CD4-positive, alpha-beta T cell treated with Interleukin-1 beta for 1 hour (primary cell): Measurements from ENCODE around the gene NACC1.

ENCODE experiments used
- DNase-seq, 2 donors: peaks; one replicate each; pipeline ENCODE4 v3.0.0-alpha.2; 2020 to 2022

The NACC1 gene

DNA sequence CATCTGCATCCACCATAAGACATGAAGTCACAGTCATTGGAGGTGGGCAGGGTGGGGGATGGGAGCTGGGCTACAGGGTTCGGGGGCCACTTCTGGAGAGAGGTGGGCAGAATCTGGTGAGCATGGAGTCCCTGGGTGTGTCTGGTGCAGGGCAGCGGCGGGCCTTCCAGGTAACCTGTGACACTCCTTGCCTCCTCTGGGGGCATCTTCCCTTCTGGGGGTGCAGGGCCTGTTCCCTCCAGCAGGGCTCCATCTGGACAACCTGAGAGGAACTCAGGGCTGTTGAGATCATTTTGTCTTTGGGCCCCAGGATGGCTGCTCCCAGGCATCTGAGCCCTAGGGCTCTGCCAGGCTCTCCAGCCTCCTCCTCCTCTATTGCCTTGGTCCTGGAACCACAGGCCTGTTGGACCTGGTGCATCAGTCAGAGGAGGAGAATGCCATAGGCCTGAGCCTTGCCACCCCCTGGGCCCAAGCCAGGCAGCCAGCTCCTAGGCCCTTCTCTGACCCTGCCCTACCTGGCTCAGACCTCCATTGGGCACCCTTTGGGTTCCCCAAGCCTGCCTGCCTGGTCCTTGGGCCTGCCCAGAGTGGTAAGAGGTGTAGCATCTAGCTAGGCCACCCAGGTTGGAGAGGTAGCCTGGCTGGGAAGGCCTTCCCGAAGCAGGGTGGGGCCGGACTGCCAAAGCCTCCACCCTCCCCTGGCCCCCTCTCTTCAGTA is 28.8 kb upstream of the NACC1 start:
- DNase-seq = no peak

DNA sequence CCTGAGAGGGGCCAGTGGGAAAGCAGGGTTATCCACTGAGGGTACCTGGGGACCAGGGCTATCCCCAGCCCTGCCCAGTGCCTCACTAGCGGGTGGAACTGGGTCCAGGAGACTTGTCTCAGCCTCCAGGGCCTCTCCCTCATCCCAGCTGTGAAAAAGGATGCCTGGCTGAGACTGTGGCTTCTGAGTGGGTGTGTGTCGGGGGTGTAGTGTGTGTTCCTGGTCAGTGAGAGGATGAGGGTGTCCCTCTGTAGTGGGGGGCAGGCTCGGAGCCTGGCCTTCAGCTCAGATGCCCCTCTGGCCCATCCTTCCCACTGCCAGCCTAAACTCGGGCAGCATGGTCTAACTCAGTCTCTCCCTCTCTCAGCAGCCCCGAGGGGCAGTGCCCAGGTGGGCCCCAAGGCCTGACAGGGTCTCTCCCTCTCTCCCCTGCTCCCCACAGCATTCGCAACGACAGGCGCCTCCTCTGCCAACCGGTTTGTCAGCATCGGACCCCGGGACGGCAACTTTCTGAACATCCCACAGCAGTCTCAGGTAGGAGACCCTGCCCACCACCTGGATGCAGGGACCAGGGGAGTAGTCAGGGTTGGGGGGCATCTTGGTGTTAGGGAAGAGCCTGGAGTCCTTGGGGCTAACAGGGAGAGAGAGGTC is 28.1 kb upstream of the NACC1 start:
- no peak for DNase-seq

DNA sequence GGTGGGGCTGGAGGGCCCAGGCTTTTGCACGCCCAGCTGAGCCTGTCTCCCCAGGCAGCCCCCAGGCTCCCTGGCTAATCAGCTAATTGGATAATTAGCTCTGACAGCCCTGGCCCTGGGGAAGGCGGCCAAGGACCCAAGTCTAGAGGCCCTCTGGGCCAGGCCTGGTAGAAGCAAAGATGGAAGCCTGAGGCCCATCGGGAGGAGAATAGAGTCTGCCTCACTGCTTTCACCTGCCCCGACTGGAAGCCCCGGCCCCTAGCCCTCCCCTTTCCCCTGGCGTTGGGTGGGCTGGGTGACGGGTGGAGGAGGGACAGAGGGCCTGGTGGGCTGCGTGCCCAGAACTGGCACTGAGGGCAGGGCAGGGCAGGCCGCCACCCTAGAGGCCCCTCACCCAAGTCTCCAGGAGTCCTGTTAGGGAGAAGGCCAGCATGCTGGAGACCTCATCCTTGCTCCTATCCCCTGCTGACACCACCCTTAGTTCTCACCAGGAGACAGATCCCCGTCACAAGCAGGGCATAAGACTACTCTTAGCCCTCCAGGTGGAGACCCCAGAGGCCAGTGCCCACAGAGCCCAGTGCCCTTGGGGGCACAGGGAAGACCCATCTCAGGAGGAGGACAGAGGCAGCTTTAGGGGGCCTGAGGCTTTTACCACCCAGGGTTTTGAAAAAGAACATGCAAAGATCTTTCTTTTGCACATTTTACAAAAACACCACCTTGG is 27.4 kb upstream of the NACC1 start:
- DNase-seq = no peak

DNA sequence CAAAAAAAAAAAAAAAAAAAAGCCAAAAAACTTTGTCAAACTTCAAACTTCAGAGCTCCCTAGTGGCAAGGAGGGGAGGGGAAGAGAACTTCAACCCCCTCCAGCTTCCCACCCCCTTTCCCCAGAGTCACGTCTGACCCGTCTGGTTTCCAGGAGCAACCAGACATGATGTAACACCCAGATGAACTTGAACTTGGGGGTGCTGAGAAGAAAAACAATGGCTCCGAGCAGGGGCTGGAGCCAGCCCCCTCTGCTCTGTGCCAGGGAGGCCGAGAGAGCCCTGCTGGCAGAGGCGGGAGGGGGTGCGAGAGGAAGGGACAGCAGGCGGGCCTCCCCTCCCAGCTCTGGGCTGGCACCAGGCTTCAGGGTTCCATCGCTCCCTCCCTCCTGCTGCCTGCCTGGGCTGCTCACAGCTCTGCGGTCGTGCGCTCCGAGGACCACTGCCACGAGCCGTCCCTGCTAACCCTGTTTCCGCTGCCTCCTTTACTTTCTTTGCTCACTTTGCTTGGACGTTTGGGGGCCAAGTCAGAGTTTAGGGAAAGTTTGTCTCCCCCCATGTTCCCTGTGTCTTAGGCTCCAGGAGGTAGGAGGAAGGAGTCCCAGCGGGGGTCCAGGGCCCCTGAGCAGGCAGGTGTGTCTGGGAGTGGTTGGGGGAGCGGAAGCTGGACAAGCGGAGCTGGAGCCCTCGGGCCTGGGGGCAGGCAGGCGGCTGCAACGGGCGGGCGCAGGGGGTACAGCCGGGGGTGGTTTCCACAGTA is 26.5 kb upstream of the NACC1 start:
- no peak for DNase-seq

DNA sequence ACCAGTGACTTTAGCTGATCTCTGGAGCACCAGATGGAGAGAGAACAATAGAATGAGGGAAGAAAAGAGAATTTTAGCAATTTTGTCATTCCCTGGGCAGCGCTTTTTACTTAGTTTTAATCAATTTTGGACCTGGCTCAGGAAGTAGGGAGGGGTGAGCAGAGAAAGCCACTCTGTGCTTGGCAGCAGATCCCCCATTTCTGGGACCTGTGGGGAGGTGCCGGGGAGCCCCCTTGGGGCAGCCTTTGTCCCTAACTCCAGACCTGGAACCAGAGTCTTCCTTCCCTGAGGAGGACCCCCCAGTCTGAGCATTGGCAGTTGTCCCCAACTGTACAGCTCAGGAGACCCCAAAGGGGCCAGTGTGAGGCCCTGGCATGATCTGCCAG is 25.9 kb upstream of the NACC1 start:
- DNase-seq = no peak

DNA sequence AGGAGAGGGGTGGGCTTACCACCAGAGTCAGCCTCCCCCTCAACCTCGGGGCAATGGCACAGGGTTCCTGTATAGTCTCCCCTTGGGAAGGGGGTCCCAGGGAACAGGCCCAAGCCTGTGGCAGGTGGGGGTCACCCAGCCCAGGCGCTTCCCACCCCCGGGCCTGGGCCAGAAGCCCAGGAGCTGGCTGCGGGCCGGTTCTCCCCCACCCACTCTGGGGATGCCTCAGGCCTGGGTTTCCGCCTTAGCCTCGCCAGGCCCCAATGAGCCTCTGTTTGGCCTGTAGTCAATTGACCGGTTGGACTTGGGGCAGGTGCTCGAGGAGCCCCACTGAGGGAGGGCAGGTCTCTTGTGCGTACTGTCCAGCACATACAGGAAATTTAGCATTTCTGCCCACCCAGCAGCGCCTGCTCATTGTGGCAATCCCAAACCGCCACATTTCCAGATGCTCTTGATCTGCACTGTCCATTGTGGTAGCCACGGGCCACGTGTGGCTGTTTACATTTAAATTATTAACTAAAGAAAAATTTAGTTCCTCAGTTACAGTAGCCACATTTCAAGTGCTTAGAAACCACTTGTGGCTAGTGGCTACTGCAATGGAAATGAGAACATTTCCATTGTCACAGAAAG is 25.3 kb upstream of the NACC1 start:
- DNase-seq = no peak

DNA sequence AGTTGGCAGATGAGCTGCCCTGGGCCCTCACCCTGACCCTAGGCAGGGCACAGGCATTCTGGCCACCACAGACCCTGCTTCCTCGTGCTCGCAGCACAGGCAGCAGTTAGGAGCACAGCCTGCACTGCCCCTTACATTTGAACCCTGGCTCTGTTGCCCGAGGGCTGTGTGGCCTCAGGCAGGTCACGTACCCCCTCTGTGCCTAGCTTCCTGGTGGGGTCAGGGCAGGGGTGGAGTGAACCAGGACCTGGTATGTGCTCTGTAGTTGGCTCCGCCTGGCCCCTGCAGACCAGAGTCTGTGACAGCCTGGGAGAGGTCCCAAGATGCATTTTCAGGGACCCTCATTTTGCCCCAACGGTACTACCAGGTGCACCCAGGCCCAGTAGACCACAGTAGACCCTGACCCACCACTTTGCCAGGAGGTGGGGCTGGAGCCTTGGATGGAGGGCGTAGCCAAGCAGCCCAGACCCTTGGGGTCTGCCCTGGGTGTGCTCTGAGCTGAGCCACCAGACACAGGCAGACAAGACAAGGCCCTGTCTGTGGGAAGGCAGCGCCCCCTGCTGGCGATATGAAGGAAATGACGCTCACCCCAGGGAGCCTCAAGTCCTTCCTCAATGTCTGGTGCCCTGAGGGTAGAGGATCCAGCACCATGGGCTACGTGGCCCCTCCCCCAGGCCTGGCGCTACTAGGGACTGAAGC is 24.5 kb upstream of the NACC1 start:
- peak; percentile 85 to 86 for DNase-seq

DNA sequence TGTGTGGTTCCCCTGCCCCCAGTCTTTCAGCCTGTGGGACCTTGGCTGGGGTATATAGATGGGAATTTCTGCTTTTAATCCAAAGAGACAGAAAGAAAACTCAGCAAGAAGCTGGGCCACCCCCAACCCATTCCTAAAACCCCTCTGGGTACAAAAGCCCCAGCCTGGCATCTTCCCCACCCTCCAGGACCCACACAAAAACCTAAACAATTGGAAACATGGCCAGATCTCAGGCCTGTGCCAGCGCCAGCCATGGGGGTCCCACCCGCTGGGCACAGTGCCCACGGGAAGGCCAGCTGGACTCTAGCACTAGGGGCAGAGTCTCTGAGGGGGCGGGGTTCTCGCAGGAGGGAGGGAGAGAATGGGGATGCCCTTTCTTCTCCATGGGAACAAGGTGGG is 24.0 kb upstream of the NACC1 start:
- DNase-seq = no peak

DNA sequence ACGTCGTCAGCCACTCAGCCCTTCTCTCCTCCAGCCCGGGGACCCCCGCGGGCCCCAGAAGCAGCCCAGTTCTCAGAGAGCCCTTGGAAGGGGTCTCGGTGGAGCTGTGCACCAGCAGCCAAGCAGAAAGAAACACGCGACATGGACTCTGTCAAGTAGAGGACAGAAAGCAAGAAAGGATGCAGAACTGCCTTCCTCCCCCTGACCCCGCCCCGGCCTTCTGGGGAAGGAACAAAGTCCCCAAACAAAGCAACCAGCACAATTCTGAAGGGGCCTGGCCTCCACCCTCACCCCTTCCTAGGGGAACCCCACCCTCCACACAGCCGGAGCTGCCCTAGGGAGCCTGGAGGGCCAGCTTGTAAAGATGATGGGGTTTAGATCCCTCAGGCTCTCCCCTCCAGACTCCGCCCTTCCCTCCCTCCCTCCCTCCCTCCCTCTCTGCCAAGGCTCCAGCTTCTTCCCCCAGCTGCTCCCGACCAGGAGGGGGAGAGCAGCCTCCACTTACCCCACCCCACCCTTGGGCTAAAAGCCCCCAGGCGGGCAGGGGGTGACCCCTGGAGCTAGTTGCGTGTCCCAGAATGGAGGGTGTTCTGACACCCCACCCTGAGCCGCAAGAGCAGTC is 23.2 kb upstream of the NACC1 start:
- peak in 1 of 2 donors; percentile 45 for DNase-seq

DNA sequence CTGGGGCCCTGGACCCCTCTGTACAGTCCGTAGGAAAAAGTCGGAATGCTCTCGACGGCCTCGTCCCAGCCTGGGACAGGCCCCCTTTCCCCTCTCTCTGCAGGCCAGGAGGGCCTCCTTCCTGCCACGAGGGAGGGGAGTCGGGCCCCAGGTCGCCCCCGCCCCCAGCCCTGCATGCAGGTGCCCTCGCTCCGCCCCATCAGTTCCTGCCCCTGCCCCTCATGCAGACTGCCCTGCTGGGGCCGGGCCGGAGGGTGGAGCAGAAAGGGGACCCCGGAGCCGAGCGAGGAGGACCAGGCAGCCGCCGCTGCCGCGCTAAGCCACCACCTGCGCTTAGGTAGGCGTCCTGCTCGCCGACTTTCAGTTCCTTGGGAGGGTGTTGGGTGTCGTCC is 22.7 kb upstream of the NACC1 start:
- peak in 1 of 2 donors; percentile 60 for DNase-seq

DNA sequence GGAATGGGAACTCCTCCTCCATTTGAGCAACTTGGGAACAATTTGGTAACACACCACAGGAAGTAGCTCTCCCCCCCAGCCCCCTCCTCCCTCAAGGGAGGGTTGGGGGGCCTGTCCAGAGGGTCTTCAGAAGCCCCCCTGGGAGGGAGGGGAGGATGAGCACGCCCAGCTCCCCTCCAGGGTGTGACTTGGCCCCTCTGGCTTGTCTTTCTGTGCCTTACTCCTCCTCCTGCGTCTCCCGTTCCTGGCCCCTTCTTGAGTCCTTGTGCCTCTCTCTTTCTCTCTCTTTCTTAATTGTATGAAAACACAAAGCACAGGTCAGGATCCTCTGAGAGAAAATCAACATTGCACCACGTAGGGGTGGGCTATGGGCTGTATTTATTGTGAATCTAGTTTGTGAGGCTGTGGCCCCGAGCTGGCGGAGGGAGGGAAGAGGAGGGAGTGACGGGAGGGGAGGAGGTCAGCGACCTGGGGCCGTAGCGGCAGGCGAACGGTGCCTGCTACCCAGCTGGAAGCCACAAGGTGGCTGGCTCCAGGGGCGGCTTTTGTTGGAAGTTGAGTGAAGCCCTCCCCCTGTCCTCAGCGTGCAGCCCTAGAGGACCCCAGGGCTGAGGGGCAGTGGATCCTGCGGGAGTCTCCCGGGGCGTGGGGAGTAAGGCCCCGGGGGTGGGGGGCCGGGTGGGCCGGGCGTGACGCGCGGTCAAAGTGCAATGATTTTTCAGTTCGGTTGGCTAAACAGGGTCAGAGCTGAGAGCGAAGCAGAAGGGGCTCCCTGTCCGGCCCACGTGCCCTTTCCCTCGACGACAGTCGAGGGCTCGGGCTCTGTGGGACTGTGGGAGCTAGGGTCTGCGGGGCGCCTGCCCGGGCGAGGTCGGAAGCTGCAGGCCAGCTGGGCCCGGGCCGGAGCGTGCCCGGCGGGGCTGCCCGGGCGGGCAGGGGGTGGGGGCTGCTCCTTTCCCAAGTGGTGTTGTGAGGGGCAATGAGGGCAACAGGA is 21.8 kb upstream of the NACC1 start:
- peak in 1 of 2 donors; percentile 48 for DNase-seq

DNA sequence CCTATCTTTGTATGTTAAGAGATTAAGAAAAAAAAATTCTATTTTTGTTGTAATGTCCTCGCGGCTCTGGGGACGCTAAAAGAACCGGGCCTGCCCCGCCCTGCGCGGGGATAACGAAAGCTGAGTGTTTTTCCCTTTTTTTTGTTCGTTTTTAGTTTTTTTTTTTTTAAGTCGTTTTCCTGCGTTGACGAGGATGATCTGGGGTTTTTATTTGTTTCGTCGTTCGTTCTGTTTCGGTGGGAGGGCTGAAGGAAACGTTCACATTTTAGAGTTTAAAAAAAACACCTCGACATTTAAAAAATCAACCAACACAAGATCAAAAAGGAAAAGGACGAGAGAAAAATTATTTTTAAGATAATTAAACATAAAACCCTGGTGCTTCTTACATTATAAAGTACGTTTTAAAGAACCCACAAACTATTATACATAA is 21.0 kb upstream of the NACC1 start:
- no peak for DNase-seq

DNA sequence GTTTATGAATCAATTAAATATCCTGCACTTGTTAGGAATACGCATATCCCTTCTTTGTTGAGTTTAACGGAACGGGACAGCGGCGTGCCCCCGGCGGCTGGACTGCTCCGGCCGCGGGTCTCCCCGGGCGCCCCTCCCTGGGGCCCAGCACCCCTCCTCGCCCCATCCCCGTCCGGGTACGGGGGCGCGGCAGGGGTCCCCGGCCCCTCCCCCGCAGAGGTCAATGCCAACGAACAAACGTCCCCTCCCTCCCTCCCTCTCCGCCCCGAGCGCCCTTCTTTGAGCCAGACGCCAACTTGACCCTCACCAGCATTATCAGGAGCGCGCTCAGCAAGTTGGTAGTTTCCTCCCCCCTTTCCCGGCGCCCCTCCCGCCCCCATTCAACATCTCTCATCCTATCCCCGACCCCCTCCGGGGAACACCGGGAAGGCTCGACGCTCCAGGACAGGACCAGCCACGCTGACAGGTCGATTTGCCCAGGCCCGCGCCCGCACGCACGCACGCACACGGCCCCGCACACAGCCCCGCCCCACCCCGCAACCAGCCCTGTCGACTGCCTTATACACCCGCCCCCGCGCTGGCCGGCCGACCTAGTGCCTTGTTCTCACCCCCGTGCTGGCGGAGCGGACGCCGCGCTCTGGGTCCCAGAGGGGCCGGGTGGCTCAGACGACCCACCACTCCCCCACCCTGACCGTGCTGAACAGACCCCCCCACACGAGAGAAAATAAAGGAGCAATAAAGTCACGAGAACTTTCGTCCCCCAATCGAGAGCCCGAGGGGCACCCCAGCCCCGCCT is 20.4 kb upstream of the NACC1 start:
- peak in 1 of 2 donors; percentile 45 for DNase-seq

DNA sequence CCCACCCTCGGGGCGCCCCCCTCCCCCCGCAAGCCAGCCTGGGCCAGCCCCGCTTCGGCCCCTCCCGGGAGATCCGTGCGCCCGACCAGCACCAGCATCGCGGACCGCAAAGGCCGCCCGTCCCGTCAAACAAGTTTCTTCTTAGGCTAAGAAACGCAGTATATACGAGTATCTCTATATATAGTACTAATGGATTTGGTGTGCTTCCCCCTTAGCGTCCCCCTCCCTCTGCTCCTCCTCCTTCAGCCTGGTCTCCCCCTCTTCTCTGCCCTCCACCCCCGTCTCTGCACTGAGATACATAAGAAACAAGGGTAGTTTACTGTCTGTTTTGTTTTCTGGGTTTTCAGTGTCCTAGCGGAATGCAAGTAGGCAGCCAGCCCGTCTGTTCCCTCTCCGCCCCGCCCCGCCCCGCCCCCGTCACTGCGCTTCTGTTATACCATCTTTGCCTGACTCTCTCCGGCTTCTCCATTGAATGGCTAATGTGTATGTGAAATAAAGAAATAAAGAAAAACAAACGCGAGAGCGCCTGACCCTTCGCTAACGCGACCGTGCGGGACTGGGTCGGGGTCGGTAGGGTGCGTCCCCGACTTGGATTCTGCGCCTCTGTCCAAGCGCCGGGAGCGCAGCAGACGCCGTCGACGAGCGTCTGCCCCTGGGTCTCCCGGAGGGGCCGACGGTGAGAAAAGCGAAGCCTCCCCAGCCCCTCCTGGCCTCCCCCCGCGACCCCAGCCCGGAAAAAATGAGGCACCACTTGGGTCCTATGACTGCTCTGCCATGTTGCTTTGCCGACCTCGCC is 19.6 kb upstream of the NACC1 start:
- DNase-seq = peak; percentile 48 to 61

DNA sequence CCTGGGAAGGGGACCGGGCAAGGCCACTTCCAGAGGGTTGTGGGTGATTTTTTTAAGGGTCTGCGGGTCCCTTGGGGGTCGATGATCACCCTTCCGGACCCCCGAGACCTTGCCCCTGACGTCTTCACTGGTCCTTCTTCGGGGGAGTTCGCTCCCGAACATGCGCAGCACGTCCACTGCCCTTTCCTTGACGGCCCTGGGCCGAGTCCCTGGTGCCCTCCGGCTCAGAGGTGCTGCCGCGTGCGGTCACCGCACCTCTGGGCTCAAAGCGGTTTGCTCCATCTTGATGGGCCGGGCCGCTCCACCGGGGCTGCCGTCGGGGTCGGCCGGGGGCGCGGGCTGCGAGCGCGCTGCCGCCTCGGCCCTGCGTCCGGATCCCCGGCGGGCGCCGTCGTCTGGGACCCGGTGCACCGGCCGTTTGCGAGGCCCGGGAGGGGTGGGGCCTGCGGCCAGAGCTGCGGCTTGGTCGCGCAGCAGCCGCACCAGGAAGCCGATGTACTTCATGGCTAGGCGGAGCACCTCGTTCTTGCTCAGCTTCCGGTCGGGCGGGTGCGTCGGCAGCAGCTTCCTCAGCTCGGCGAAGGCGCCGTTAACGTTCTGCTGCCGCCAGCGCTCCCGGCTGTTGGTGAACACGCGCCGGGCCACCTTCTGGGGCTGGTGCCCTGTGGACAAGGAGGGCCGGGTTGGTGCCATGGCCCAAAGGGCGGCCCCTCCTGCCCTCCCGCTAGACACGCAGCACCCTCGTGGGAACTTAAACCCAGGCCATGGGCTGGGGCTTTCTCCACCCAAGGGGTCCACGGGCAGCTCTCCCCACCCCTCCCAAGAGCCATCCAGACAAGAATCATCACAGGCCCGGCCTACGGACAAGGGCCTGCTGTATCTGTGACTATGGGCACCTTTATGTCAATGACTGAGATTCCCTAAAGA is 18.7 kb upstream of the NACC1 start:
- peak; percentile 81 to 87 for DNase-seq

DNA sequence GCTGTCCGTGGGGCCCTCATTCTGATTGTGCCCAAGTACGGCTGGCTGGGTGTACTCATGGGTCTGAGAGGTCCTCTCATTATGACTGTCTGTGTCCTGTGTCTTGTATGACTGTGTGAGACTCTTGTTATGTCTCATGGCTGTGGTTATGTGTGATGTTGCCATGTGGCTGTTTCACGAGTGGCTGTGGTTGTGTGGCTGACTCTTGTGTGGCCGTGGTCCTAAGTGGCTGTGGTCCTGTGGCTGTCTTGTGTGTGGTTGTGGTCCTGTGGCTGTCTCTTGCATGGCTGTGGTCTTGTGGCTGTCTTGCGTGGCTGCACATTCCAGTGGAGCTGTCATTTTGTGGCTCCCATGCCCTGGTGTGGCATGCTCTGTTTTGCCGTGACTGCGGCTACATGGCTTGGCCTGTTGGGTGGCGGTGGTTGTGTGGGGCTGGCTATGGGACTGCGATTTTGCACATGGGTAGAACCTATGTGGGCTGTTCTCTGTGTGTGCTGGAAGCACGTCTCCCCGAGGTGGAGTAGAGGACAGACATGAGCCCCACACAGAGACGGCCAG is 18.0 kb upstream of the NACC1 start:
- DNase-seq = peak; percentile 81 to 83
